Bronchial epithelial cell (primary cell): ENCODE measurements around the gene EIF2B1. TPM values are rescaled to one million over a fixed set of nuclear protein-coding genes. Genes with fewer than 3 reads are reported as not detected.

ENCODE experiments used
- DNase-seq: peaks from one replicate; pipeline ENCODE4 v3.0.0-alpha.2; 2010; ENCODE audit warnings: low read depth
- FAIRE-seq: peaks from 2 replicates; lab custom pipeline; 2011; peaks lifted over from hg19 to GRCh38; lab: Jason Lieb, UNC
- H3K27me3 ChIP-seq: 2 replicates; pipeline ENCODE4 v1.5.1; 2011; ENCODE audit warnings: low read length; ENCODE audit not compliant: control insufficient read depth, insufficient read depth
- H3K36me3 ChIP-seq: 2 replicates; pipeline ENCODE4 v1.5.1; 2011; ENCODE audit warnings: low read length; ENCODE audit not compliant: control insufficient read depth, insufficient read depth
- H3K4me3 ChIP-seq: 2 replicates; pipeline ENCODE4 v1.5.1; 2011; ENCODE audit warnings: mild to moderate bottlenecking, low read depth, low read length, control low read depth
- total RNA-seq: library from RNA; depleted of rRNA; stranded (reverse); fragments of >200 nt; gene quantifications from 2 replicates; pipeline ENCODE4 v1.2.1, GENCODE V29; 2014
- TF ChIP-seq, protein P1 (sequence below): IDR thresholded peaks from 2 replicates; pipeline ENCODE4 v1.5.1; 2011; ENCODE audit warnings: mild to moderate bottlenecking, moderate library complexity, low read length, control low read depth, inconsistent platforms; ENCODE audit not compliant: insufficient read depth, severe bottlenecking

EIF2B1 gene
- total RNA-seq, 1 donor from 2014 or later: 47.4 TPM

DNA sequence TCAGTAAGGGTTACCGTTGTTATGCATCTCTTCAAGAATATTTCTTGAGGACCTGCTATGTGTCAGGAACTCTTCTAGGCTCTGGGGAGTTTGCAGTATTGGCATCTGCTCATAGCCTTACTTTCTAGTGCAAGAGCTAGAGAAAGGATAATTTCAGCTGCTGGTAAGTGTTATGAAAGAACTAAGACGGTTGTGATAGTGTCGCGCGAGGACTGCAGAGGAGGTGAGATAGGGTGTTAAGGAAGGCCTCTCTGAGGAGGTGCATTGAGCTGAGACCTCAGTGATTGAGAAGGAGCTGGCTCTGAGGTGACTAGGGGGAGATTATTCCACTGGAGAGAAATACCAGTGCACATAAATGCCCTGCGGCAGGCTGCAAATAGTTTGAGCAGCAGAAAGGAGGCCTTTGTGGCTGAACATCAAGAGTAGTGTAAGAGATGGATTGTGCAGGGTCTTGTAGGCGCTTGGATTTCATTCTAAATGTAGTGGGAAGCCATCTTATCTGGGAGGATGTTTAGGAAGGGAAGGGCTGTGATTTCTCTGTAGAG, 30.8 kb downstream of the EIF2B1 start:
- FAIRE-seq (no peak), DNase-seq (no peak)
- peaks cover 16% of the 10 kb centered on the region for H3K36me3 ChIP-seq
- TF ChIP-seq, protein P1, sequence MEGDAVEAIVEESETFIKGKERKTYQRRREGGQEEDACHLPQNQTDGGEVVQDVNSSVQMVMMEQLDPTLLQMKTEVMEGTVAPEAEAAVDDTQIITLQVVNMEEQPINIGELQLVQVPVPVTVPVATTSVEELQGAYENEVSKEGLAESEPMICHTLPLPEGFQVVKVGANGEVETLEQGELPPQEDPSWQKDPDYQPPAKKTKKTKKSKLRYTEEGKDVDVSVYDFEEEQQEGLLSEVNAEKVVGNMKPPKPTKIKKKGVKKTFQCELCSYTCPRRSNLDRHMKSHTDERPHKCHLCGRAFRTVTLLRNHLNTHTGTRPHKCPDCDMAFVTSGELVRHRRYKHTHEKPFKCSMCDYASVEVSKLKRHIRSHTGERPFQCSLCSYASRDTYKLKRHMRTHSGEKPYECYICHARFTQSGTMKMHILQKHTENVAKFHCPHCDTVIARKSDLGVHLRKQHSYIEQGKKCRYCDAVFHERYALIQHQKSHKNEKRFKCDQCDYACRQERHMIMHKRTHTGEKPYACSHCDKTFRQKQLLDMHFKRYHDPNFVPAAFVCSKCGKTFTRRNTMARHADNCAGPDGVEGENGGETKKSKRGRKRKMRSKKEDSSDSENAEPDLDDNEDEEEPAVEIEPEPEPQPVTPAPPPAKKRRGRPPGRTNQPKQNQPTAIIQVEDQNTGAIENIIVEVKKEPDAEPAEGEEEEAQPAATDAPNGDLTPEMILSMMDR: no peak
- no peaks in the 10 kb centered on the region for H3K27me3 ChIP-seq
- H3K4me3 ChIP-seq: peak overlapping the region; percentile 100

DNA sequence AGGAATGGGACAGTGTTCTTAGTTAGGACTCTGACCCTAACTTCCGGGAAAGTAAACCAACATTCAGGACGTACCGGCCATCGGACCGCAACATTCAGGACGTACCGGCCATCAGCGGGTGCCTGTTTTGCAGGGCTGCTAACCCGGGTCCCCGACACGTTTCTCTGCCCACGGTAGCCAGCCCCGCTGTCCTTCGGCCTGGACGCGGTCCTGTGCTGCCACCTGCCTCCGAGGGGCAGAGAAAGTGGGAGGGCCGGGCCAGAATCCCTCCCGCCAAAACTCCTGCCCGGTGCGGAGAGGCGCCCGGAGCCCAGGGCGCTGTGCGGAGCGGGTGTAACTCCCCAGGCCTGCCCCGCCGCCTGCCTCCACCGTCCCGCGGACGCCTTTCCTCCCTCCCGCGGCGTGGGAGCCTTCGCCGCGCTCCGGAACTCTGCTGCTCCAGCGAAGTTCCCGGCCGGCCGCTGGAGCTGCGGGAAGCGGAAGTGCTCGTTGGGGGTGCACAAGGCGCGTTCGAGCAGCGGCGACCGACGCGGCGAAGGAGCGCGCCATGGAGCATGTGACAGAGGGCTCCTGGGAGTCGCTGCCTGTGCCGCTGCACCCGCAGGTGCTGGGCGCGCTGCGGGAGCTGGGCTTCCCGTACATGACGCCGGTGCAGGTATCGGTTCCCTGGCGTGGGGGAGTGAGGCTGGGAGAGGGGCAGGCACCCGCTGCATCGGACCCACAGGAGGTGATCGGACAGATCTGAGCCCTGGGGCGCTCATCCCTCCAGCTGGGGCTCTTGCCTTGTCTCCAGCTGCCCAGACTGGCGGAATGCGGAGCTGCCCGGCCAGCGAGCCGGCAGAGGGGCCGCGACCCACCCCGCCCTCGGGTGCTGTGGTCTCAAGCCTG, 31.6 kb downstream of the EIF2B1 start, which contains the start of gene DDX55:
Gene DDX55 (plus strand): TSS at position 498 of the 888 bp plus-strand sequence. CDS start 50 bp downstream, at position 548.
- FAIRE-seq (no peak), DNase-seq (peak; percentile 53)
- TF ChIP-seq, protein P1: peak; percentile 60
- Histone ChIP-seq H3K27me3 (no peaks in the 10 kb centered on the region), H3K36me3 (peaks cover 11% of the 10 kb centered on the region), H3K4me3 (peak within 1 kb of the TSS; percentile 100)

DNA sequence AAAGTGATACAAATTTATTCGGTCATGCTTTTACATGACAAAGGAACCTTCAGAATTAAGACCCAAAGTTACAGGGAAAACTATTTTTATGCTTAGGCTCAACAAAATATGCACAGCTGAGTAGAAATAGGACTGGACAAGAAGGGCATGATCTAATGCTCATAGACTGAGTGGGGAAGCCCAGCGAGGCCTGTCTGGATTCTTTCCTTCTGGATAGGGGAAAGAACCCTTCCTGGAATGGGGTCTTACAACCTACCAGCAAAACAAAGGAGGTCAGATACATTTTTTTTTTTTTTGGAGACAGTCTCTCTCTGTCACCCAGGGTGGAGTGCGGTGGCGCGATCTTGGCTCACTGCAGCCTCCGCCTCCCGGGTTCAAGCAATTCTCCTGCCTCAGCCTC, 33.8 kb downstream of the EIF2B1 start:
- Histone ChIP-seq H3K27me3 (no peaks in the 10 kb centered on the region), H3K36me3 (peaks cover 8% of the 10 kb centered on the region), H3K4me3 (no peak overlapping the region)
- TF ChIP-seq, protein P1: no peak
- DNase-seq: no peak
- no peak for FAIRE-seq

DNA sequence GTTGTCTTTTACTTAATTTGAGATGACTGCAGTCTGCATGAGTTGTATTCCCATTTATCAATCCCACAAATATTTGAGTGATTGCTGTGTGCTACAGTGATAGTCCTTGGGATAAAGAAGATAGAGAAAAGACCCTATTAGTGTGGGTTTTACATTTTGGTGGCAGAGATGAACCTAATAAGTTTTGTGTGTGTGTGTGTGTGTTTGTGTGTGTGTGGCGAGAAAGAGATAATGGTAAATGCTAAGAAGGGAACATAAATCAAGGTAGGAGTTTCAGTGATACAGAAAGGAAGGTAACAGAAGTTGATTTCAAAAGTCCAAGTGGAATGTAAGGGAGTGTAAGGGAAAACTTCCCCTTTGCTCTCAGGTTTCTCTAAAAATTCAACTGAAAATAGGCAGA, 34.2 kb downstream of the EIF2B1 start:
- peaks cover 7% of the 10 kb centered on the region for H3K36me3 ChIP-seq
- FAIRE-seq (no peak), DNase-seq (no peak)
- H3K4me3 ChIP-seq: no peak overlapping the region
- no peaks in the 10 kb centered on the region for H3K27me3 ChIP-seq
- TF ChIP-seq, protein P1: no peak

DNA sequence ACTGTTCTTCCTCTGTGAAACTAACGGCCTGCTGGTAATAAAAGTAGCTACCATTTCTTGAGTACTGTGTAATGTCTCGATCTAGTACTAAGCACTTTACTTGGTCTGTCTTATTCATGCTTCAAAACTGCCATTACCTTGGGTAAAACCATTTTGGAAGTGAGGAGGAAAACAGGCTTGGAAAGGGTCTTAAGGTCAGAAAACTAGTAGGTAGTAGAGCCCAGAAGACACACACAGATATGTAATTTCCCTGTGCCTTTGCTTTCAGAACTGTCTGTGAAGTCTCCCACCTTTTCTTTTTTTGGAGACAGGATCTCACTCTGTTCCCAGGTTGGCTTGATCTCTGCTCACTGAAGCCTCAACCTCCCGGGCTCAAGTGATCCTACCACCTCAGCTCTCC, 35.0 kb downstream of the EIF2B1 start:
- H3K27me3 ChIP-seq: no peaks in the 10 kb centered on the region
- H3K36me3 ChIP-seq: peaks cover 6% of the 10 kb centered on the region
- TF ChIP-seq, protein P1: no peak
- no peak overlapping the region for H3K4me3 ChIP-seq
- FAIRE-seq (no peak), DNase-seq (no peak)
